HepG2 (cell line): Measurements from ENCODE around the gene RPRD2. TPM values are rescaled to one million over a fixed set of nuclear protein-coding genes. Genes with fewer than 3 reads are reported as not detected.

Experiments used
- ATAD3A ChIP-seq: sonication (generic); formaldehyde crosslinking; IDR thresholded peaks from 2 replicates; pipeline ENCODE4 v1.4.0; 2020; ENCODE audit warnings: missing genetic modification reagents
- ATF7 ChIP-seq, 2 experiments: fragments of 450-650 bp in 1 of 2; sonication (generic) in 1 of 2; formaldehyde crosslinking in 1 of 2; IDR thresholded peaks; 2 replicates each; pipeline versions ENCODE4 v1.4.0 to v1.6.1; 2016 to 2020; ENCODE audit warnings: antibody characterized with exemption in 1 of 2, mild to moderate bottlenecking in 1 of 2, missing genetic modification reagents in 1 of 2
- CHCHD3 ChIP-seq: sonication (generic); formaldehyde crosslinking; IDR thresholded peaks from 2 replicates; pipeline ENCODE4 v1.8.0; 2022; ENCODE audit warnings: mild to moderate bottlenecking, missing genetic modification reagents, moderate library complexity
- HES4 ChIP-seq: sonication (generic); formaldehyde crosslinking; IDR thresholded peaks from 2 replicates; pipeline ENCODE4 v1.9.0; 2021; ENCODE audit warnings: mild to moderate bottlenecking, missing genetic modification reagents, borderline replicate concordance
- KLF13 ChIP-seq: sonication (generic); formaldehyde crosslinking; IDR thresholded peaks from 2 replicates; pipeline ENCODE4 v1.4.0; 2020; ENCODE audit warnings: mild to moderate bottlenecking, missing genetic modification reagents
- KLF16 ChIP-seq, 2 experiments: sonication (generic) in 1 of 2; formaldehyde crosslinking in 1 of 2; IDR thresholded peaks; 2 replicates each; pipeline versions ENCODE4 v1.6.1 to v1.8.0; 2016 to 2023; ENCODE audit warnings: missing genetic modification reagents in 2 of 2, missing compliant biosample characterization in 1 of 2
- KLF9 ChIP-seq: IDR thresholded peaks from 2 replicates; pipeline ENCODE4 v1.6.1; 2016; ENCODE audit warnings: low read depth
- MBNL3 ChIP-seq: fragments of 250-450 bp; sonication (Bioruptor Pico); conservative IDR thresholded peaks from 2 replicates; pipeline ENCODE4 v1.8.0; 2022; ENCODE audit warnings: mild to moderate bottlenecking, inconsistent platforms
- MED8 ChIP-seq: sonication (generic); formaldehyde crosslinking; IDR thresholded peaks from 2 replicates; pipeline ENCODE4 v1.8.1; 2023; ENCODE audit warnings: mild to moderate bottlenecking, missing genetic modification reagents; ENCODE audit not compliant: insufficient replicate concordance
- MEIS1 ChIP-seq: sonication (generic); formaldehyde crosslinking; IDR thresholded peaks from 2 replicates; pipeline ENCODE4 v1.9.0; 2021; ENCODE audit warnings: mild to moderate bottlenecking, missing genetic modification reagents, moderate library complexity, borderline replicate concordance
- MTF1 ChIP-seq: sonication (generic); formaldehyde crosslinking; IDR thresholded peaks from 2 replicates; pipeline ENCODE4 v1.5.0; 2020; ENCODE audit warnings: missing genetic modification reagents
- MXD4 ChIP-seq: IDR thresholded peaks from 2 replicates; pipeline ENCODE4 v1.6.1; 2016; ENCODE audit warnings: mild to moderate bottlenecking, missing biosample characterization, missing genetic modification reagents
- NCOA1 ChIP-seq: sonication (generic); formaldehyde crosslinking; IDR thresholded peaks from 2 replicates; pipeline ENCODE4 v1.9.0; 2021; ENCODE audit warnings: missing genetic modification reagents
- NFE2 ChIP-seq: sonication (generic); formaldehyde crosslinking; IDR thresholded peaks from 2 replicates; pipeline ENCODE4 v1.4.0; 2020; ENCODE audit warnings: missing genetic modification reagents
- POLR2AphosphoS5 ChIP-seq: IDR thresholded peaks from 2 replicates; pipeline ENCODE4 v1.6.1; 2012; ENCODE audit warnings: low read depth, low read length
- RCOR2 ChIP-seq: IDR thresholded peaks from 2 replicates; pipeline ENCODE4 v1.6.1; 2016; ENCODE audit warnings: missing biosample characterization, missing genetic modification reagents
- RNF2 ChIP-seq: fragments of 450-650 bp; conservative IDR thresholded peaks from 2 replicates; pipeline ENCODE4 v1.6.1; 2016; ENCODE audit warnings: low read depth
- SIN3B ChIP-seq: fragments of 150-350 bp; IDR thresholded peaks from 2 replicates; pipeline ENCODE4 v1.6.1; 2014; ENCODE audit warnings: low read length
- TCF7 ChIP-seq: sonication (generic); IDR thresholded peaks from 2 replicates; pipeline ENCODE4 v1.6.1; 2016; ENCODE audit warnings: antibody characterized with exemption, low read depth
- TEAD2 ChIP-seq: sonication (generic); formaldehyde crosslinking; IDR thresholded peaks from 2 replicates; pipeline ENCODE4 v1.9.0; 2021; ENCODE audit warnings: missing genetic modification reagents
- TEAD3 ChIP-seq: optimal IDR thresholded peaks from 2 replicates; pipeline ENCODE3; 2016; ENCODE audit warnings: borderline replicate concordance
- ZBTB49 ChIP-seq: sonication (generic); formaldehyde crosslinking; IDR thresholded peaks from 2 replicates; pipeline ENCODE4 v1.4.0; 2020; ENCODE audit warnings: missing genetic modification reagents, borderline replicate concordance
- ZFY ChIP-seq: sonication (generic); formaldehyde crosslinking; IDR thresholded peaks from 2 replicates; pipeline ENCODE4 v1.4.0; 2020; ENCODE audit warnings: missing genetic modification reagents
- ZNF264 ChIP-seq: sonication (generic); formaldehyde crosslinking; IDR thresholded peaks from 2 replicates; pipeline ENCODE4 v1.4.0; 2020; ENCODE audit warnings: missing genetic modification reagents
- ZNF383 ChIP-seq: sonication (generic); formaldehyde crosslinking; IDR thresholded peaks from 2 replicates; pipeline ENCODE4 v1.4.0; 2020; ENCODE audit warnings: missing genetic modification reagents, mild to moderate bottlenecking, borderline replicate concordance
- polyA plus RNA-seq, 8 experiments: library from polyadenylated mRNA; depleted of rRNA in 3 of 8; stranded (reverse) in 7 of 8; unstranded in 1 of 8; fragments of >200 nt; fragmentation: Illumina TruSeq in 4 of 8; extraction: Trizol in 4 of 8; gene quantifications; 2 replicates each; pipeline versions ENCODE4 v1.2.1 to v1.2.3, GENCODE V29; 2011 to 2016; ENCODE audit warnings: low read depth in 4 of 8, missing spikeins in 1 of 8, mixed read lengths in 1 of 8; ENCODE audit not compliant: insufficient read depth in 1 of 8
- total RNA-seq, 5 experiments: library from RNA; depleted of rRNA; stranded (reverse); fragments of >200 nt; fragmentation: Illumina TruSeq; extraction: Trizol; gene quantifications; 2 replicates each; pipeline ENCODE4 v1.2.3, GENCODE V29; 2016; ENCODE audit warnings: low read depth in 1 of 5
- TF ChIP-seq, protein P1 (sequence below): sonication (generic); formaldehyde crosslinking; IDR thresholded peaks from 2 replicates; pipeline ENCODE4 v1.8.0; 2022; ENCODE audit warnings: mild to moderate bottlenecking, missing genetic modification reagents
- TF ChIP-seq, protein P2 (sequence below): sonication (generic); formaldehyde crosslinking; IDR thresholded peaks from 2 replicates; pipeline ENCODE4 v1.8.1; 2022; ENCODE audit warnings: mild to moderate bottlenecking, missing genetic modification reagents

The RPRD2 gene
- total and polyA plus RNA-seq, 2 of the 13 experiments (the other 11 are each of a cell fraction or from before 2014, with no cell fraction given), result 8.0 to 8.9 TPM

DNA sequence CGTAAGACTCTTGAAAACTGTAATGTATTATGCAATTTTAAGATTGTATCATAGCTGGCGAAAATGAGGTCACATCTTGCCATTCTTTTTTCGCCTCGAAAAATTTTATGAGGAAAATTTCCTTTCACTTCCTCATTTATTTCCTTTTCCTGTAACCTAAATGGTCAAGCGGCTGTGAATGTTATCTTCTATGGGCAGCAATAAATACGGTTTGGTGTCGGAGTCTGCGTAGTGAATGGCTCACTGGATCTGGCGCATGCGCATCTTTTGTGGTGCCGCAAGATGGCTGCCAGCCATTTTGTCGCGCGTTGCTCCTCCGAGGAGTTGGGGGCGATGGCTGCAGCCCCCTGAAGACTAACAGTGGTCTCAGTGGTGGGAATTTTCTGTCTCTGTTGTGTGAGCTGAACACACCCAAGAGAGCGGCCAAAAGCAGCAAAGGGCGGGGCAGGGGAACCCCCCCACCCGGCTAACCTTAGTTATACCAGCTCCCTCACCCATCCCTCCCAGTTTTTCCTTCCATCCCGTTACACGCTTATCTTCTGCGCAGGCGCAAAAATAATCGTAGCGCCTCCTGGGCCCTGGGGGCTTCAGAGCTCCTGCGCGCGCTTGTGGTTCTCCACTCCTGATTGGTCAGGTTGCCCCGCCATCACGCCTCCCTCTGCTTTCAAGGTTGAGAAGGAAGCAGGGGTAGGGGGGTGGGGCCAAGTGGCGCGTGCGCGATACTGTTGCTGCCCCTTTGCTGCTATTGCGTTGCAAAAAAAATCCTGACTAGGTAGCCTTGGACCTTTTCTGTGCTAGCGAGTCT, at the start of gene RPRD2 (continued):
- TF ChIP-seq ZNF264 (CRISPR knock-in tag) (no peak), HES4 (CRISPR knock-in tag) (no peak), NFE2 (CRISPR knock-in tag) (no peak), ATAD3A (CRISPR knock-in tag) (no peak), MEIS1 (CRISPR knock-in tag) (no peak), TEAD2 (CRISPR knock-in tag) (no peak), KLF16 (CRISPR knock-in tag; IDR thresholded peaks at IDR 0.05) (peak in 1 of 2 experiments; percentile 42; a peak in 2 of 4 replicates), ZBTB49 (CRISPR knock-in tag) (no peak), MTF1 (CRISPR knock-in tag) (no peak), MBNL3 (CRISPR knock-in tag) (no peak), NCOA1 (no peak), ZNF383 (CRISPR knock-in tag) (no peak), MXD4 (CRISPR knock-in tag) (no peak), TEAD3 (CRISPR knock-in tag) (no peak), ZFY (CRISPR knock-in tag) (0 out of 2 replicates have a peak, but pooled peaks have one; percentile 3), ATF7 (IDR thresholded peaks at IDR 0.05) (no peak), ATF7 (CRISPR knock-in tag; IDR thresholded peaks at IDR 0.05) (no peak), KLF9 (CRISPR knock-in tag) (no peak), MED8 (CRISPR knock-in tag) (no peak), TCF7 (no peak), RNF2 (no peak), POLR2AphosphoS5 (peak; percentile 83), RCOR2 (CRISPR knock-in tag) (no peak), KLF13 (no peak), SIN3B (no peak), CHCHD3 (CRISPR knock-in tag) (no peak)
- TF ChIP-seq, protein P1, sequence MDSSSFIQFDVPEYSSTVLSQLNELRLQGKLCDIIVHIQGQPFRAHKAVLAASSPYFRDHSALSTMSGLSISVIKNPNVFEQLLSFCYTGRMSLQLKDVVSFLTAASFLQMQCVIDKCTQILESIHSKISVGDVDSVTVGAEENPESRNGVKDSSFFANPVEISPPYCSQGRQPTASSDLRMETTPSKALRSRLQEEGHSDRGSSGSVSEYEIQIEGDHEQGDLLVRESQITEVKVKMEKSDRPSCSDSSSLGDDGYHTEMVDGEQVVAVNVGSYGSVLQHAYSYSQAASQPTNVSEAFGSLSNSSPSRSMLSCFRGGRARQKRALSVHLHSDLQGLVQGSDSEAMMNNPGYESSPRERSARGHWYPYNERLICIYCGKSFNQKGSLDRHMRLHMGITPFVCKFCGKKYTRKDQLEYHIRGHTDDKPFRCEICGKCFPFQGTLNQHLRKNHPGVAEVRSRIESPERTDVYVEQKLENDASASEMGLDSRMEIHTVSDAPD (CRISPR knock-in tag), result no peak
- TF ChIP-seq, protein P2, sequence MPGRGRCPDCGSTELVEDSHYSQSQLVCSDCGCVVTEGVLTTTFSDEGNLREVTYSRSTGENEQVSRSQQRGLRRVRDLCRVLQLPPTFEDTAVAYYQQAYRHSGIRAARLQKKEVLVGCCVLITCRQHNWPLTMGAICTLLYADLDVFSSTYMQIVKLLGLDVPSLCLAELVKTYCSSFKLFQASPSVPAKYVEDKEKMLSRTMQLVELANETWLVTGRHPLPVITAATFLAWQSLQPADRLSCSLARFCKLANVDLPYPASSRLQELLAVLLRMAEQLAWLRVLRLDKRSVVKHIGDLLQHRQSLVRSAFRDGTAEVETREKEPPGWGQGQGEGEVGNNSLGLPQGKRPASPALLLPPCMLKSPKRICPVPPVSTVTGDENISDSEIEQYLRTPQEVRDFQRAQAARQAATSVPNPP (CRISPR knock-in tag), result no peak
